GM18520 (cell line): ENCODE measurements around the gene CPXCR1.
"Not testable (repeated sequence)": the region's sequence is repeated elsewhere in the genome, so short reads cannot be mapped to it uniquely, and the experiment has no call there.

ENCODE experiments used
- ATAC-seq: cut with Tn5 transposase; IDR thresholded peaks from one replicate; pipeline ENCODE4 v1.9.1; 2021; ENCODE audit not compliant: unreplicated experiment

The CPXCR1 gene

DNA sequence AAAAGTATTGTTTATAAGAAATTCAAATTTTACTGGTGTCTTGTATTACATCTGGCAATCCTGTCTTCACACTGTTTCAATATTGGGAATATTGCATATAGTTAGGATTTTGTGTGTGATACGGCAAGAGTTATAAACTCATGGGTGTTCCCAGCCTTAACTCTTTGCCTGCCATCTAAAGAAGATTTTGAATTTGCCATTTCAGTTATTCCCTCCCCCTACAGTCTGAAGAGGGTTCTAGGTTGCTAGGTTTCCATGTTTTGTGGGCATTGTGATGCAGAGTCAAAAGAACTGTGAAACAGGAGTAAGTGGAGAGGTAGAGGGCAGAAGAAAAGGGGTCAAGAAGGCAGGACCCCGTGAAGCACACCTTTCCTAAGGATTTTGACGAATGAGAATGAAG is at the start of gene CPXCR1:
TSS of gene CPXCR1 (plus strand) at position 301 of the 400 bp plus-strand sequence. CDS start 6,190 bp downstream, outside the sequence.
- no peak for ATAC-seq

- ATAC-seq, result no peak
Measured at GRCh38 chrX:88735835-88736234, 11.2 kb upstream of the CPXCR1 start.

- not testable (repeated sequence) for ATAC-seq
Measured at GRCh38 chrX:88746215-88746614, 810 bp upstream of the CPXCR1 start.

GRCh38 chrX:88752339-88752738 is 5.3 kb downstream of the CPXCR1 start:
- not testable (repeated sequence) for ATAC-seq

DNA sequence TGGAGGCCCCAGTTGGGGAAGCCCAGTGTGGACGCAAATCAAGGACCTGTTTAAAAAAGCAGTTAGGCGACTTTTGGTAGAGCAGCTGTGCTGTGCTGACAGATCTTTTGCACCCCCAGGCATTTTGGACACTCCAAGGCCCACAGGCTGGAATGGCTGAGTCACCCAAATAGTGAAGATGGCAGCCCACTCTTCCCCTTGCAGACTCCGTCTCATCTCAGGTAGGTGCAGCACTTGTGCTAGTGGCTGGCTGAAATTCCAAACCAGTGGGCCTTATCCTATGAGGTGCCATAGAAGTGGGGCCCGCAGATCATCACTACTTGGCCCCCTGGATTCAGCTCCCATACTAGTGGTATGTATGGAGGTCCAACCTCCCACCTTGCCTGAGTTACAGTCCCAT is 42.8 kb downstream of the CPXCR1 start:
- ATAC-seq, result no peak
